ENCODE measurements around the gene SBNO2. TPM values are rescaled to one million over a fixed set of nuclear protein-coding genes. Genes with fewer than 3 reads are reported as not detected.

The SBNO2 gene
- total RNA-seq, 2 donors from 2014 or later, result 14.7 to 17.7 TPM

DNA sequence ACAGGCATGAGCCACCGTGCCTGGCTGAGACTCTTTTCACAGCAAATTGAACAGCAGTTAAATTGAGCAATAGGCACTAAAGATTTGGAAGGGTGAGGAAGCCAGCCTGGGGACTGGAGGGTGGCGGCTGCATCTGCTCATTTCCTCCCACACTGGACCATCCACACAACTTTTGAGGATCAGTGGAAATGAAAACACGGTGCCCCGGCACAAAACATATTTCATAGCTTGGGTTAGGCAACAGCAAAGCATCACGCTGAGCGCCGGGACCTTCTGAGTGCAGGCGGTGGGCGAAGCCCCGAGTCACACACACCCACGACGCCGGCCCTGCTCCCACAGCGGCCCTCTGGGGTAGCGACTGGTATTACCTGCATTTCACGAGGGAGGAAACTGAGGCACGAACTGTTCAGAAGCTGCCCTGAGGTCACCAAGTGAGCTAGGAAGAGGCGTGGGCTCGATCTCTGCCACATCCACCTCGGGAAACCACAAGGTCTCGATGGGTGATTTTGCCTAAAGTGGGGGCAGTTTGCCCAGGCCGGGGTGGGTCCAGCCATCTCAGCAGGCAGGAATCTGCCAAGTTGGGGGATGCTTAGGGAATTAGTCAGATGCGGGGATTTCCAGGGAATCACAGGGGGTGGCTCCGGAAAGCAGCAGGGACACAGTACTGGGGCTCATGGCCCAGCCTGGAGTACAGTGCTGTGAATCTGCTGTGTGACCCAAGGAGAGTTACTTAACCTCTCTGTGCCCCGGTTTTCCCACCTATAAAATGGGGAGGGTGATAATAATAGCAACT lies 3.5 kb upstream of the SBNO2 start:
- Histone ChIP-seq H3K27me3 (no peaks in the 10 kb centered on the region), H3K4me1 (peaks cover 0 to 16% of the 10 kb centered on the region in 2 donors), H3K4me3 (no peak overlapping the region), H3K36me3 (no peaks in the 10 kb centered on the region), H3K9me3 (no peaks in the 10 kb centered on the region), H3K27ac (peak overlapping the region; percentile 31 to 56)
- TF ChIP-seq, protein P1, sequence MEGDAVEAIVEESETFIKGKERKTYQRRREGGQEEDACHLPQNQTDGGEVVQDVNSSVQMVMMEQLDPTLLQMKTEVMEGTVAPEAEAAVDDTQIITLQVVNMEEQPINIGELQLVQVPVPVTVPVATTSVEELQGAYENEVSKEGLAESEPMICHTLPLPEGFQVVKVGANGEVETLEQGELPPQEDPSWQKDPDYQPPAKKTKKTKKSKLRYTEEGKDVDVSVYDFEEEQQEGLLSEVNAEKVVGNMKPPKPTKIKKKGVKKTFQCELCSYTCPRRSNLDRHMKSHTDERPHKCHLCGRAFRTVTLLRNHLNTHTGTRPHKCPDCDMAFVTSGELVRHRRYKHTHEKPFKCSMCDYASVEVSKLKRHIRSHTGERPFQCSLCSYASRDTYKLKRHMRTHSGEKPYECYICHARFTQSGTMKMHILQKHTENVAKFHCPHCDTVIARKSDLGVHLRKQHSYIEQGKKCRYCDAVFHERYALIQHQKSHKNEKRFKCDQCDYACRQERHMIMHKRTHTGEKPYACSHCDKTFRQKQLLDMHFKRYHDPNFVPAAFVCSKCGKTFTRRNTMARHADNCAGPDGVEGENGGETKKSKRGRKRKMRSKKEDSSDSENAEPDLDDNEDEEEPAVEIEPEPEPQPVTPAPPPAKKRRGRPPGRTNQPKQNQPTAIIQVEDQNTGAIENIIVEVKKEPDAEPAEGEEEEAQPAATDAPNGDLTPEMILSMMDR (IDR thresholded peaks at IDR 0.05), result no peak
- peak; percentile 73 for DNase-seq (ENCODE audit: low spot score)

DNA sequence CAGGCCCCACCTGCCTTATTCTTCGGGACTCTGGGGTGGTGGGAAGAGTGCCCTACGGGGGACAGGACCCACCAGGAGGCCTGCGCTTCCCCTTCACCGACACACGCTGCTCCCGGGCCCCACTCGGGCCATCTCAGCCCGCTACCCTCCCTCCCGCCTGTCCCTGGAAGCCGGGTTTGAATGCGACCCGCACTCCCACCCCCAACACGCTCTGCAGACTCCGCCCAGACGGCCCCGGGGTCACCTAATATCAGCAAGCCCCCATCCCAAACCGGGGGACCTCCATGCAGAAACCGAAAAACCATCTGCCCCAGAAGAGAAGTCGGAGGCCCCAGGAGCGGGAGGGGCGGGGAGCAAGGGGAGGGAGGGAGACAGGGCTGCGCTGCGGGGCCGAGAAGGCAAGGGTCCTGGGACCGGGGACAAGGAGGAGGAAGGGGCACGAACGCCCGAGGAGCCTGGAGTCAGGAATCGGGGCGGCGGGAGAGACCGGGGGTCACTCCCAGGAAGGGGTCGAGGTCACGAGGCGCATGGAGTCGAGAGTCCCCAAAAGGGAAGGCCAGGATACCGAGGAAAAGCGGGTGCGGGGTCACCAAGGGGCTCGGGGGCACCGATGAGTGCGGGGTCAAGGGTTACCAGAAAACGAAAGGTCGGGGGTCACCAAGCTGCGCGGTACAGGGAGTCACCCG lies 766 bp downstream of the SBNO2 start:
- TF ChIP-seq, protein P1 (IDR thresholded peaks at IDR 0.05), result no peak
- no peaks in the 10 kb centered on the region for H3K36me3 ChIP-seq
- DNase-seq (ENCODE audit: low spot score), result no peak
- H3K27me3 ChIP-seq, result no peaks in the 10 kb centered on the region
- peak overlapping the region; percentile 85 to 90 for H3K27ac ChIP-seq
- H3K4me3 ChIP-seq, result peak overlapping the region; percentile 83 to 92
- H3K9me3 ChIP-seq, result no peaks in the 10 kb centered on the region
- H3K4me1 ChIP-seq, result peaks cover 0 to 33% of the 10 kb centered on the region in 2 donors

DNA sequence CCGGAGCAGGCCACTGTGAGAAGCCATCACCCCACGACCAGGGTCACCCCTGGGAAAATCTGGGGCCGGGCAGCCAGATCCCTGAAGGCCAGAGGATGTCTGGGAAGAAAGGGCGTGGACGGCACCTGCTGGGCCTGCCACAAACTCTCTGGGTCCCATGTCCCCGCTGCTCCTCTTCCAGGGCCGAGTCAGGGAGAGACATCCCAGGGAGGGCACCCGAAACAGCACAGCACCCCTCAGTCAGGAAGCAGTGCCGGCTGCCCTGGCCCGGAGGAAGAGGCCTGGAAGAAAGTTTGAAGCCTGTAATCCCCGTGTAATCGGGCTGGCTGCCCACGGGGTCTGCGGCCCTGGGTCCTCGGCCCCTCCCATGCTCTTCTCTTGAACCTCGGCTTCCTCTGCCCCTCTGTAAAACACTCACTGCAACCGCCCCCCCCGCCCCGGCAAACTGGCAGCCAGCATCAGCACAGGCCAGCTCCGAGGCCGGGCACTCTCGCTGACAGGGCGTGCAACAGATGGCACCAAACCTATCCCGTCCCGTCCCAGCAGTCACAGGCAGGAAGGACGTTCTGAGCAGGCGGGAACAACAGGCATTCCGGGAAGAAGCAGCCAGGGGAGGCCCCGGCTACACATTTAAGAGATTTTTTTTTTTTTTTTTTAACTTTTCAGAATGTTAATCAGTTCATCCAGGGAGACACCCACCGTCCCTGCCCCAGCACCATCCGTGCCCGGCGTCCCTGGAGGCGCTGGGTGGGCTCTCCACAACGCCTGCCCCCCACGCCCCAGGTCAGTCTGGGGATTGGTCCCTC lies 1.5 kb downstream of the SBNO2 start:
- Histone ChIP-seq H3K27me3 (no peaks in the 10 kb centered on the region), H3K4me1 (peaks cover 0 to 33% of the 10 kb centered on the region in 2 donors), H3K9me3 (no peaks in the 10 kb centered on the region), H3K36me3 (no peaks in the 10 kb centered on the region), H3K27ac (peak overlapping the region; percentile 85 to 90), H3K4me3 (peak overlapping the region; percentile 83 to 92)
- DNase-seq (ENCODE audit: low spot score), result peak; percentile 81
- TF ChIP-seq, protein P1 (IDR thresholded peaks at IDR 0.05), result no peak

DNA sequence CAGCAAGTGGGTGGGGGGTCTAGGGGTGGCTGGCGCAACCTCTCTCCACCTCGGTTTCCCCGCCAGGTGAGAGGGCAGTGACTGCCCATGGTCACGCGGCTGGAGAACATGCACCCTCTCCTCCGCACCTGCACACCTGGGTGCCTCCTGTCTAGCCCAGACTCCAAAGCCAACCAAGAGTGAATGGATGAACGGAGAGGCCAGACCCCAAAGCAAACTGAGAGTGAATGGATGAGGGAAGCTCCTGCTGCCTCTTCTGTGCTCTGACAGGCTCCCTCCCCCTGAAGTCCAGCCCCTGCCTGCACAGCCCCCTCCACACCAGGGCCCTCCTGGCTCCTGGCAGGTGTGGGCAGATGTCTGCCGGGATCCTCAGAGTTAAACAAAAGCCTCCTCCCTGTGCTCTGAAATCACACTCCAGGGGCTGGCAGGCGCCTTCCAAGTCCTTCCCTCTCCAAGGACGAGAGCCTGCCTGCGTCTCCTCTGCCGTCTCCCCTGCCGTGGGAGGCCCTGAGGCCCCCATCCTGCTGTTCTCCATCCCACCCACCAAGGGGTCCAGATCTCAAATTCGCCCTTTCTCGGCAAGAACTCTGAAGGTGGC lies 2.2 kb downstream of the SBNO2 start:
- DNase-seq (ENCODE audit: low spot score), result no peak
- Histone ChIP-seq H3K4me3 (peak overlapping the region in 1 of 2 donors; percentile 92), H3K9me3 (no peaks in the 10 kb centered on the region), H3K4me1 (peaks cover 0 to 33% of the 10 kb centered on the region in 2 donors), H3K36me3 (no peaks in the 10 kb centered on the region), H3K27ac (peak overlapping the region; percentile 85 to 90), H3K27me3 (no peaks in the 10 kb centered on the region)
- TF ChIP-seq, protein P1 (IDR thresholded peaks at IDR 0.05), result no peak

DNA sequence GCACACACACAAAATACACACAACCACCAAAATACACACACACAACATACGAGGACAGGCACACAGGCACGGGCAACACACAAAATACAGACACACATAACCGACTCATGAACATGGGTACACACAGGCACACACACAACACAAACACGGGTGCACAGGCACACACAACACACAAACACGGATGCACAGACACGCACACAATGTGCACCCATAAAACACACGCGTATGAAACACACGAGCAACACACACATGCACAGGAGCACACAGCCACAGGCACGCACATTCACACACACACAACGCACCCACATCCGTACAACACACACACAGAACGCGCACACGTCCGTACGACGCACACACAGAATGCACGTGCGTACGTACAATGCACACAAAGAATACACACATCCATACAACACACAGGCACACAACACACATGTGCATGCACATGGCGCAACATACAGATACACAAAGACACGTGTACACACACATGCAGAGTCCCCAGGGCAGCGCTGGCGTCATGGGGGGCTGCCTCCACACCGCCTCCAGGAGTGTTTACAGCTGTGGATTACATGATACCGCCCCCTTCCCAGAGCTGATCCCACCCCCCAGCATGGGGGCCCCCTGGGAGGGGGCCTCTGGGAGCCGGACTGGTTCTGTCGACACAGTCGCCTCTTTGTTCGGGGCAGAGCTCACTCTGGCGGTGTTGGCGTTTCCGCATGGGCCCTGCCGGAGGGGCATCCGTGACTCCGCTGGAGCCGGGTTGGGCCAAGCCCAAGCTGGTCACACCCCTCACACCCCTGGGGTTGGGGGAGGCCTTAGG lies 2.9 kb downstream of the SBNO2 start:
- Histone ChIP-seq H3K36me3 (no peaks in the 10 kb centered on the region), H3K27me3 (no peaks in the 10 kb centered on the region), H3K4me3 (no peak overlapping the region), H3K9me3 (no peaks in the 10 kb centered on the region), H3K4me1 (peaks cover 0 to 33% of the 10 kb centered on the region in 2 donors), H3K27ac (no peak overlapping the region)
- no peak for DNase-seq (ENCODE audit: low spot score)
- TF ChIP-seq, protein P1 (IDR thresholded peaks at IDR 0.05), result no peak
